HG02884 (cell line): ENCODE results near the gene CAPN14.
"Not testable (repeated sequence)": the region's sequence is repeated elsewhere in the genome, so short reads cannot be mapped to it uniquely, and the experiment has no call there.

Experiments used
- ATAC-seq: cut with Tn5 transposase; IDR thresholded peaks from one replicate; pipeline ENCODE4 v1.9.1; 2021; ENCODE audit warnings: mild to moderate bottlenecking, moderate library complexity; ENCODE audit not compliant: unreplicated experiment

CAPN14 gene

GRCh38 chr2:31199206-31199605 lies 18.1 kb downstream of the CAPN14 start:
- no peak for ATAC-seq

- no peak for ATAC-seq
These were observed 19.6 kb downstream of the CAPN14 start for GRCh38 chr2:31197669-31198068.

- ATAC-seq = no peak
These were observed 20.1 kb downstream of the CAPN14 start for GRCh38 chr2:31197166-31197565.

GRCh38 chr2:31196622-31197021 lies 20.7 kb downstream of the CAPN14 start:
- ATAC-seq = no peak

GRCh38 chr2:31193806-31194205 lies 23.5 kb downstream of the CAPN14 start:
- ATAC-seq = no peak

GRCh38 chr2:31192851-31193392 lies 24.4 kb downstream of the CAPN14 start:
- no peak for ATAC-seq

GRCh38 chr2:31192396-31192795 lies 24.9 kb downstream of the CAPN14 start:
- no peak for ATAC-seq

- ATAC-seq = no peak
These were observed 25.4 kb downstream of the CAPN14 start for GRCh38 chr2:31191931-31192330.

GRCh38 chr2:31190188-31190587 lies 27.1 kb downstream of the CAPN14 start:
- no peak for ATAC-seq

GRCh38 chr2:31189141-31189540 lies 28.2 kb downstream of the CAPN14 start:
- no peak for ATAC-seq

- ATAC-seq = no peak
These were observed 29.2 kb downstream of the CAPN14 start for GRCh38 chr2:31188131-31188530.

- ATAC-seq = no peak
These were observed 30.1 kb downstream of the CAPN14 start for GRCh38 chr2:31187166-31187565.

- not testable (repeated sequence) for ATAC-seq
These were observed 33.3 kb downstream of the CAPN14 start for GRCh38 chr2:31183973-31184372.

- ATAC-seq = no peak
These were observed 40.6 kb downstream of the CAPN14 start for GRCh38 chr2:31176742-31177141.

- ATAC-seq = no peak
These were observed 46.2 kb downstream of the CAPN14 start for GRCh38 chr2:31171142-31171541.

GRCh38 chr2:31170071-31170698 lies 47.1 kb downstream of the CAPN14 start:
- ATAC-seq = peak; percentile 77

GRCh38 chr2:31168291-31168690 lies 49.0 kb downstream of the CAPN14 start:
- ATAC-seq = no peak

GRCh38 chr2:31166925-31167324 lies 50.4 kb downstream of the CAPN14 start:
- no peak for ATAC-seq

- no peak for ATAC-seq
These were observed 54.2 kb downstream of the CAPN14 start for GRCh38 chr2:31163011-31163539.

- ATAC-seq = no peak
These were observed 55.7 kb downstream of the CAPN14 start for GRCh38 chr2:31161637-31162036.

- no peak for ATAC-seq
These were observed 65.8 kb downstream of the CAPN14 start for GRCh38 chr2:31151501-31151900.

GRCh38 chr2:31150120-31150670 lies 67.1 kb downstream of the CAPN14 start:
- ATAC-seq = no peak
